ENCODE data around the gene DCUN1D2. TPM values are rescaled to one million over a fixed set of nuclear protein-coding genes. Genes with fewer than 3 reads are reported as not detected.

Gene DCUN1D2
- total RNA-seq, 1 experiment from 2014 or later: 38.6 TPM

DNA sequence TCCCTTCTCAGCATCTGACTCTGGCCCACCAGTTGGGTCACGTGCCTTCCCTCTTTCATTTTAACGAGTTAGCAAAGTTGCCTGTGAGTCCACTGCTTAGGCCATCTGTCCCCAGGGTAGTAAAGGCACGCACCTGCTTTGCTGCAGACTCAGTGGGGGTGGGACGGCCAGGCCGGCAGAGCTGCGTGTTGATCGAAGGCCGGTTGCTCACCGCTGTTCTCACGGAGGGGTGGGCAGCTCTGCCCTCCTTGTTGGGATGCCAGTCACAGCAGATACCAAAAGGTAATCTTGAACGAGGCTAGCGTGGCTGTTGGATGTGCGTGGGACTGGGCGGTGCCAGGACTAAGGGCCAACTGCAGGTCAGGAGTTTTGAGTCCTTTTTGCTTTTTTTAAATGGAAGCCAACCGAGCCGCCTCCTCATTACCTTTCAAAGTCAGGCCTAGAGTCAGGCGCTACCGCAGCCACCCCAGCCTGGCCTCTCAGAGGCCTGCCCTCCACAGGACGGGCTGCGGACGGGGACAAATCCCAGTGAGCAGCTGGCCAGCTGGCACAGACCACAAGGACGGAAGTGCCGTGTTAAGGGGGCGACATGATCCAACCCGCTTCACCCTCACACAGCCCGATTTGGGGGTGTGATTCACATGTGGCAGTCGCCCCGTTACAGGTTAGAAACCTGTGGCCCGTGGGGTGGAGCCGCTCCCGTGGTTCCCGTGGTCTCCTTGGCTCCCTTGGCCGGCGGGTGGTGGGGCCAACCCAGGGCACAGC lies 57.8 kb downstream of the DCUN1D2 start:
- no peaks in the 10 kb centered on the region for H3K4me1 ChIP-seq (ENCODE audit: insufficient read depth, low read length, poor library complexity, severe bottlenecking)
- ChIA-PET POLR2A (ENCODE audit: low non-redundant PET) (no interaction called here), CTCF (no interaction called here)
- H3K4me3 ChIP-seq (ENCODE audit: low read depth, low read length, poor library complexity, severe bottlenecking): no peak overlapping the region
- intact Hi-C loops (cut with micrococcal nuclease; ENCODE audit: unreplicated experiment): no loop called here
- no peak overlapping the region for H3K27ac ChIP-seq (ENCODE audit: low read depth, low read length, poor library complexity, severe bottlenecking)
- no TSS peak for BruUV-seq (replicated peaks)
- H3K36me3 ChIP-seq (ENCODE audit: insufficient read depth, low read length, poor library complexity, severe bottlenecking): no peaks in the 10 kb centered on the region
- no peaks in the 10 kb centered on the region for H3K27me3 ChIP-seq (replicated peaks; ENCODE audit: insufficient read depth, low read depth, low read length, poor library complexity)
- no peaks in the 10 kb centered on the region for H3K9me3 ChIP-seq (ENCODE audit: low read depth, low read length, poor library complexity, severe bottlenecking)
- TF ChIP-seq EZH2 (IDR thresholded peaks at IDR 0.05; ENCODE audit: borderline replicate concordance, low read depth, low read length, poor library complexity, severe bottlenecking): no peak
- TF ChIP-seq, protein P1, sequence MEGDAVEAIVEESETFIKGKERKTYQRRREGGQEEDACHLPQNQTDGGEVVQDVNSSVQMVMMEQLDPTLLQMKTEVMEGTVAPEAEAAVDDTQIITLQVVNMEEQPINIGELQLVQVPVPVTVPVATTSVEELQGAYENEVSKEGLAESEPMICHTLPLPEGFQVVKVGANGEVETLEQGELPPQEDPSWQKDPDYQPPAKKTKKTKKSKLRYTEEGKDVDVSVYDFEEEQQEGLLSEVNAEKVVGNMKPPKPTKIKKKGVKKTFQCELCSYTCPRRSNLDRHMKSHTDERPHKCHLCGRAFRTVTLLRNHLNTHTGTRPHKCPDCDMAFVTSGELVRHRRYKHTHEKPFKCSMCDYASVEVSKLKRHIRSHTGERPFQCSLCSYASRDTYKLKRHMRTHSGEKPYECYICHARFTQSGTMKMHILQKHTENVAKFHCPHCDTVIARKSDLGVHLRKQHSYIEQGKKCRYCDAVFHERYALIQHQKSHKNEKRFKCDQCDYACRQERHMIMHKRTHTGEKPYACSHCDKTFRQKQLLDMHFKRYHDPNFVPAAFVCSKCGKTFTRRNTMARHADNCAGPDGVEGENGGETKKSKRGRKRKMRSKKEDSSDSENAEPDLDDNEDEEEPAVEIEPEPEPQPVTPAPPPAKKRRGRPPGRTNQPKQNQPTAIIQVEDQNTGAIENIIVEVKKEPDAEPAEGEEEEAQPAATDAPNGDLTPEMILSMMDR (conservative IDR thresholded peaks at IDR 0.05; ENCODE audit: low read depth, low read length): no peak
- DNase-seq (ENCODE audit: low spot score): no peak

DNA sequence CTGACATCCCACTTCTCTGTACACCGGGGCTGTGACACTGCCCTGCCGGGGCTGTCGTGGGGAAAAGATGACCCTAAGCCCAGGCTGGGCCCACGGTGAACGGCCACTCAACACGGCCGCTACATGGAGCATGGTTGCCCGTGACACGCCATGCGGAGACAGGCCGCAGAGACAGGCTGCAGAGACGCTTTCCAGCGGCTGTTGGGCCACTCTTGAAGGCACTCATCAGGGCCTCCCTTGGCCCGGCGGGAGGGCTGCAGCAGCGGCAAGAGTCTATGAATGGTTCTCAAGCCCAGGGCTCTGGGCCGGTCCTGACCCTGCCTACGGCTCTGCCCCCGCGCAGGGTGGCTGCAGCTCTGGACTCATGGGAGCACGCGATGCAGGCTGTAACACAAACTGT lies 59.3 kb downstream of the DCUN1D2 start:
- no peak overlapping the region for H3K4me3 ChIP-seq (ENCODE audit: low read depth, low read length, poor library complexity, severe bottlenecking)
- H3K4me1 ChIP-seq (ENCODE audit: insufficient read depth, low read length, poor library complexity, severe bottlenecking): no peaks in the 10 kb centered on the region
- no peaks in the 10 kb centered on the region for H3K9me3 ChIP-seq (ENCODE audit: low read depth, low read length, poor library complexity, severe bottlenecking)
- no peaks in the 10 kb centered on the region for H3K27me3 ChIP-seq (replicated peaks; ENCODE audit: insufficient read depth, low read depth, low read length, poor library complexity)
- no peaks in the 10 kb centered on the region for H3K36me3 ChIP-seq (ENCODE audit: insufficient read depth, low read length, poor library complexity, severe bottlenecking)
- ChIA-PET CTCF (no interaction called here), POLR2A (ENCODE audit: low non-redundant PET) (no interaction called here)
- TF ChIP-seq, protein P1 (conservative IDR thresholded peaks at IDR 0.05; ENCODE audit: low read depth, low read length): no peak
- TF ChIP-seq EZH2 (IDR thresholded peaks at IDR 0.05; ENCODE audit: borderline replicate concordance, low read depth, low read length, poor library complexity, severe bottlenecking): no peak
- H3K27ac ChIP-seq (ENCODE audit: low read depth, low read length, poor library complexity, severe bottlenecking): no peak overlapping the region
- intact Hi-C loops (cut with micrococcal nuclease; ENCODE audit: unreplicated experiment): no loop called here
- DNase-seq (ENCODE audit: low spot score): no peak
- BruUV-seq (replicated peaks): no TSS peak

DNA sequence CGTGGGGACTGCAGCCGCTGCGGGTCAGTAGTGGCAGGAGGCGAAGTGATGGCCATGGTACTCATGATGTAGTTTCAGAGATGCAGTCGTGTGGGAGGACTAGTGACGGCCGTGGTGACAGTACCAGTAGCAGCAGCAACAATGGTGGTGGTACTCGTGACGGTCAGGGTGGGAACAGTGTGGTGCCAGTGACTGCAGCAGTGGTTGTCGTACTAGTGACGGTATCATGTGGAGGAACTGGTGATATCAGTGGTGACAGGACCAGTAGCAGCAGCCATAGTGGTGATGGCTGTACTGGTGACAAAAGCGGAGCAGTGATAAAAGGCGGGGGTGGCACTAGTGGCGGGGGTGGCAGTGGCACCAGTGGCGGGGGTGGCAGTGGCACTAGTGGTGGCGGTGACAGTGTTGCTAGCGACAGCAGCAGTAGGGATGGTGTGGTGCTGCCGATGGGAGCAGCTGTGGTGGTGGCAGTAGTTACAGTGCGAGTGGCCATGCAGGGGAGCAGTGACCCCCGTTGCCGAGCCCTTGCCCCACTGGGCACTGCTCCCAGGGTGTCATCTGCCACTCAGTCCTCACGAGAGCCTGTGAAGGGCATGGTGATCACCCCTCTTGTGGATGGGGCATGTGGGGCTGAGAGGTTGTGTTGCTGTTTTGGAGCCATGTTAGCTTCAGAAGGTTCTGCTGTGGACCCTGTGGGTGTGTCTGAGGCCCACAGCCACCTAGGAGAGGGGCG lies 60.0 kb downstream of the DCUN1D2 start:
- TF ChIP-seq, protein P1 (conservative IDR thresholded peaks at IDR 0.05; ENCODE audit: low read depth, low read length): no peak
- intact Hi-C loops (cut with micrococcal nuclease; ENCODE audit: unreplicated experiment): no loop called here
- BruUV-seq (replicated peaks): no TSS peak
- Histone ChIP-seq H3K36me3 (ENCODE audit: insufficient read depth, low read length, poor library complexity, severe bottlenecking) (no peaks in the 10 kb centered on the region), H3K4me1 (ENCODE audit: insufficient read depth, low read length, poor library complexity, severe bottlenecking) (no peaks in the 10 kb centered on the region), H3K9me3 (ENCODE audit: low read depth, low read length, poor library complexity, severe bottlenecking) (no peaks in the 10 kb centered on the region), H3K4me3 (ENCODE audit: low read depth, low read length, poor library complexity, severe bottlenecking) (no peak overlapping the region), H3K27ac (ENCODE audit: low read depth, low read length, poor library complexity, severe bottlenecking) (no peak overlapping the region), H3K27me3 (replicated peaks; ENCODE audit: insufficient read depth, low read depth, low read length, poor library complexity) (no peaks in the 10 kb centered on the region)
- POLR2A ChIA-PET (ENCODE audit: low non-redundant PET): no interaction called here
- no peak for DNase-seq (ENCODE audit: low spot score)
- CTCF ChIA-PET: no interaction called here
